GM04504 (cell line): Measurements from ENCODE around the gene TECPR2.
"Not testable (repeated sequence)": the region's sequence is repeated elsewhere in the genome, so short reads cannot be mapped to it uniquely, and the experiment has no call there.

Experiments
- DNase-seq: peaks from one replicate; pipeline ENCODE4 v3.0.0-alpha.2; 2012; ENCODE audit warnings: low read depth

The TECPR2 gene

GRCh38 chr14:102525929-102526497 lies 163.3 kb downstream of the TECPR2 start:
- DNase-seq, result no peak

DNA sequence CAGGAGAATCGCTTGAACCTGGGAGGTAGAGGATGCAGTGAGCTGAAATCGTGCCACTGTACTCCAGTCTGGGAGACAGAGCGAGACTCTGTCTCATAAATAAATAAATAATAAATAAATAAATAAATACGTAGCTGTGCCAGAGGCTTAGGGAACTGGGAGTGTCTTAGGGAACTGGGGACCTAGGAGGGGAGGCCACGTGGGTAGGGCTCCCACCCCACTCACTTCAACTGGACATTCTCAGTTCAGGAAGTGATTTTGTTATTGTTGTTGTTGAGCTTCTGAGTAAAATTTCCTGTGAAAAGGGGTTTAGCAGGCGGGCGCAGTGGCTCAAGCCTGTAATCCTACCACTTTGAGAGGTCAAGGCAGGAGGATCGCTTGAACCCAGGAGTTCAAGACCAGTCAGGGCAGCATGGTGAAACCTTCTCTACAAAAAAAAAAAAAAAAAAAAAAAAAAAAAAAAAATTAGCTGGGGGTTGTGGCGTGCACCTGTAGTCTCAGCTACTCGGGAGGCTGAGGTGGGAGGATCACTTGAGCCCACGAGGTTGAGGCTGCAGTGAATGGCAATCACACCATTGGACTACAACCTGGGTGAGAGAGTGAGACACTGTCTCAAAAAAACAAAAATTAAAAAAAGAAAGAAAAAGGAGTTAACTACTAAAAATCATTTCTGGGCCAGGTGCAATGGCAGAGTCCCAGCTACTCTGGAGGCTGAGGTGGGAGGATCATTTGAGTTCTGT lies 165.9 kb downstream of the TECPR2 start:
- DNase-seq, result no peak

DNA sequence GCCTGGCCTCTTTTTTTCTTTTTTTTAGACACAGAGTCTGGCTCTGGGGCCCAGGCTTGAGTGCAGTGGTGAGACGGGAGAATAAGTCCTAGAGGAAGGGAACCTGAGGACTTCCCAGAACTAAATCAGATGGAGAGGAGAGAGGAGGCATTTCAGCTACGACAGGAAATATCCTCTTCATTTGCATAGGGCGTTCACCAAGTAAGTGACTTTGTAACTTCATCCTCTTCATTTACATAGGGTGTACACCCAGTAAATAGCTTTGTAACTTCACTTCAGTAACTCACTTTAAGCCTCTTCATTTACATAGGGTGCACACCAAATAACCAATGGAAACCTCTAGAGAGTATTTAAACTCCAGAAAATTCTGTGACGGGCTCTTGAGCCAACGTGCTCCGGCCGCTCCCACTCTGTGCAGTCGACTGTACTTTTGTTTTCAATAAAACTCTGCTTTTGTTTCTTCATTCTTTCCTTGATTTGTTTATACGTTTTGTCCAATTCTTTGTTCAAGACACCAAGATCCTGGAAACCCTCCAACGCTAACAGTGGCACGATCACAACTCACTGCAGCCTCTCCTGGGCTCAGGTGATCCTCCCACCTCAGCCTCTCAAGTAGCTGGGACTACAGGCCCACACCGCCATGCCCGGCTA lies 168.2 kb downstream of the TECPR2 start:
- DNase-seq, result no peak

- DNase-seq, result no peak
Observed at GRCh38 chr14:102532204-102532658, 169.5 kb downstream of the TECPR2 start.

GRCh38 chr14:102537981-102538601 lies 175.3 kb downstream of the TECPR2 start:
- no peak for DNase-seq

GRCh38 chr14:102538602-102539543 lies 176.1 kb downstream of the TECPR2 start:
- DNase-seq, result no peak

GRCh38 chr14:102539544-102540314 lies 177.0 kb downstream of the TECPR2 start:
- no peak for DNase-seq

GRCh38 chr14:102540315-102541028 lies 177.7 kb downstream of the TECPR2 start:
- DNase-seq, result no peak

DNA sequence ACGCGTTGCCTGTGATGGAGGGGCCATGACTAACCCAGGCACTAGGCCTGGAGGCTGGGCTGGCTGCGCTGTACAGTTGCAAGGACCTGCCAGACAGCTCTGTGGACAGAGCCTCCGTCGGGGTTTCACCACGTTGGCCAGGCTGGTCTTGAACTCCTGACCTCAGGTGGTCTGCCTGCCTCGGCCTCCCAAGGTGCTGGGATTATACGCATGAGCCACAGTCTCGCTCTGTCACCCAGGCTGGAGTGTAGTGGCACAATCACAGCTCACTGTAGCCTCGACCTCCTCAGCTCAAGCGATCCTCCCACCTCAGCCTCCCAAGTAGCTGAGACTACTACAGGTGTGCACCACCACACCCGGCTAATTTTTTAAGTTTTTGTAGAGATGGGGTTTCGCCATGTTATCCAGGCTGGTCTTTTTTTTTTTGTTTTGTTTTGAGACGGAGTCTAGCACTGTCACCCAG lies 178.3 kb downstream of the TECPR2 start:
- DNase-seq, result not testable (repeated sequence)

DNA sequence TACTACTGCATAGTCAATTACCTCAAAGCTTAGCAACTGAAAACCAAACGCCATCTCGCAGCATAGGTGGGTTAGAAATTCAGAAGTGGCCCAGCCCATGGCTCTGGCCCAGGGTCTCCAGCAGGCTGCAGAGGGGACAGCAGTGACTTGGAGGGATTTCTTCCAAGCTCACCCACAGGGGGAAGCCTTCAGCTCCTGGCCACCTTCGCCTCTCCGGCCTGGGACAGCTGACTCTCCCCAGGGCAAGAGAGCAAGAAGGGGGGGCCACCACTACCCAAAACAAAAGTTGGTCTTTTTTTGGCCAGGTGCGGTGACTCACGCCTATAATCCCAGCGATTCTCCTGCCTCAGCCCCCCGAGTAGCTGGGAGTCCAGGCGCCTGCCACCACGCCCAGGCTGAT lies 179.0 kb downstream of the TECPR2 start:
- no peak for DNase-seq

DNA sequence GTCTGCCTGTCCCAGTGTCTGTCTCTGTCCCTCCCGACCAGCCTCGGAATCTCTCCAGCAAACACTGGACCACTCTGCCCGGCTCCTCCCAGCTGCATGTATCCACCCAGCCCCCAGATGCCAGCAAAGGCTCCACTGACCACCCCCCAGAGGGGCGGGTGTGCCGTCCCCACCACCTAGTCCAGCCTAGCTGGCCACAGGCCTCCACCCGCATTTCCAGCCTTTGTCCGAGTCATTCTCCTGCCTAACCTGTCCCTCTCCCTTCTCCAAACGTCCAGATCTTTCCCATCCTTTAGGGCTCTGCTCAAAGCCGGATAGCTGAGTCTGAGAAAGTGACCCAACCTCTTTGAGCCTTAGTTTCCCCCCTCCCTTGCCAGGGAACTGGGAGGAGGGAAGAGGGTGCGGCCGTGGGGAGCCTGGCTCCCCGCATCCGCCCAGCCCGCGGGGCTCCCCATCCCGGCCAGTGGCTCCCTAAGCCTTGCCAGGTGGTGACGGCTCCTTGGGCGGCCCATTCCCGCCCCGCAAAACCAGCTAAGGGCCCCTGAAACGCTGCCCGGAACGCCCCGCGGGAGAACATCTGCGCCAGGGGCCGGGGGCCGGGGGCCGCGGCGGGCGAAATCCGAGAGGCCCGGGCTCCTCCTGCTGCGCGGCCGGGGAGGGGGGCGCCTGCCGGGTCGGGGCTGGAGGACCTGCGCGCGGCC lies 181.5 kb downstream of the TECPR2 start:
- DNase-seq, result no peak

GRCh38 chr14:102544747-102545460 lies 182.2 kb downstream of the TECPR2 start:
- DNase-seq, result no peak

DNA sequence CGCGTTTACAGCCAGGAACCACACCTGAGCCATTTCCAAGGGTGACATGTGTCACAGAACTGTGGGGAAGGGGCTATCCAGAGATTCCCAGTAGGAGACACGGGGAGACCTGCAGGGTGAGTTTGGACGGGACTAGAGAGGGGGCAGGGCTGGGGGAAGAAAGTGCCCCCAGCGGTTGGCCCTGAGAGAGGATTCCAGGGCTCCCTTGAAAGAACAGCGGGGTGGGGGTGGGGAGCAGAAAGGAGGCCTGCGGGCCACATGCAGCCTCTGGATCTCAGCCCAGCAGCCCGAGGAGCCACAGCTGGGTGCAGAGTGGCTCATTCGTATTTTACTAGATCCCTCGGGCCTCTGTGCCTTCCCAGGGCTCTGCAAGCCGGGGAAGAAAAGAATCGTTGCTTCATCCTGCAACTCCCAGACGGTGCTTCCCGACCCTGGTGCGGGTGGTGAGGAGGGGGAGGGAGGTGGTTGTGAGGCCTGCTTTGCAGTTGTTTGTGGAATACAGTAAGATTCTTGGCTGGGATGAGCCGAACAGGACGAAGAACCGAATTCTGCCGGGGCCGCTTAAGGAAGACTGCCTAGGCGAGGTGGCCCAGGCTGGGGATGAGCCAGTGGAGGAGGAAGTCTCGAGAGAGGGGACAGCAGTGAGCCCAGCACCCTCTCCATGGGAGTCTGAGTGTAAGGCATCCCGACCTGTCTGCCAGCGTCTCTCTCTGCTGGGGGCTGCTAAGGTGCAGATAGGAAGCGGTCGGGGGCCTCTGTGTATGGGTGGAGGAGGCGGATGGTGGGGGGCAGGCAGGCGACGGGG lies 182.9 kb downstream of the TECPR2 start:
- peak; percentile 59 for DNase-seq

DNA sequence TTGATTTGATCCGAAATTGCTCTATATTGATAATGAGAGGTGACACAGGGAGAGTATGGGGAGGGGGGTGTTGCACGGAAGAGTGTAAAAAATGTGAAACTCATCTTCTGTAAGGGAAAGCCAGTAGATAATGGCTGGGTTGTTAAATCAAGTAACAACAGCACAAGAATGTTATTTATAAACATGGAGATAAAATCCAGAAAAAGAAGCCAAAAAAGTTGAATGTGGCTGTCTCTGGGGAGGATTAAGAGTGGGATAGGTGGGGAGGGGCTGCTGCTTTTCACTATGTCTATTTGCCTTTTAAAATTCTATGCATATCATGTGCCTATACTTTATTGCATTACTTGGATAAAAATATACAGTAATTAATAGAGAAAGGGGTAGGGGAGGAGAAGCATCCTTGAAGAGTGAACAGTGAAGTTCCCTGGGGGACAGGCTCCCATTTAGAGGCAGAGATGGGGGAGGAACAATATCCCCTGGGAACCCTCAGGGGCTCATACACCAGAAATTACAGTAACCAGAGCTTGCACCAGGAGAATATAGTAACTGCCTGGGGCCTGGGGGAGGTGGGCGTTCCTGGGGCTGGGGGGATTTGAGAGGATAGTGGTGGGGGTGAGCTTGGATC lies 186.0 kb downstream of the TECPR2 start:
- DNase-seq, result no peak

GRCh38 chr14:102550927-102551401 lies 188.2 kb downstream of the TECPR2 start:
- DNase-seq, result not testable (repeated sequence)
